ENCODE measurements around the gene XYLT1. TPM values are rescaled to one million over a fixed set of nuclear protein-coding genes. Genes with fewer than 3 reads are reported as not detected.

Gene XYLT1
- total and polyA plus RNA-seq, 7 donors, result 0.67 to 2.5 (median 1.7) TPM

GRCh38 chr16:17062676-17063075, 408.1 kb downstream of the XYLT1 start:
- Histone ChIP-seq H3K9me3 (no peaks in the 10 kb centered on the region), H3K36me3 (ENCODE audit: insufficient read depth in 1 of 2, low read depth in 1 of 2) (no peaks in the 10 kb centered on the region), H3K27ac (no peak overlapping the region), H3K4me1 (no peaks in the 10 kb centered on the region), H3K4me3 (no peak overlapping the region), H3K27me3 (ENCODE audit: insufficient read depth in 3 of 3, low read length in 2 of 3) (no peaks in the 10 kb centered on the region)
- no peak for DNase-seq
- TF ChIP-seq CTCF (IDR thresholded peaks at IDR 0.05), result no peak
- no peak for ATAC-seq
- WGBS, 3 donors, result 66 to 68% (median 67%) methylated on average over 6 of the region's 6 CpGs
- intact Hi-C loops (cut with DNase I), result no loop called here

- TF ChIP-seq CTCF (IDR thresholded peaks at IDR 0.05), result no peak
- Histone ChIP-seq H3K36me3 (ENCODE audit: insufficient read depth in 1 of 2, low read depth in 1 of 2) (no peaks in the 10 kb centered on the region), H3K27ac (no peak overlapping the region), H3K27me3 (ENCODE audit: insufficient read depth in 3 of 3, low read length in 2 of 3) (no peaks in the 10 kb centered on the region), H3K4me3 (no peak overlapping the region), H3K4me1 (no peaks in the 10 kb centered on the region), H3K9me3 (no peaks in the 10 kb centered on the region)
- 85 to 91% (median 90%) methylated on average over 2 of the region's 2 CpGs for WGBS, 3 donors
- intact Hi-C loops (cut with DNase I), result no loop called here
- DNase-seq (no peak), ATAC-seq (no peak)
Measured at GRCh38 chr16:17061326-17061725, 409.4 kb downstream of the XYLT1 start.

- DNase-seq (no peak), ATAC-seq (no peak)
- no peak for TF ChIP-seq CTCF (IDR thresholded peaks at IDR 0.05)
- intact Hi-C loops (cut with DNase I), result no loop called here
- Histone ChIP-seq H3K27me3 (ENCODE audit: insufficient read depth in 3 of 3, low read length in 2 of 3) (no peaks in the 10 kb centered on the region), H3K36me3 (ENCODE audit: insufficient read depth in 1 of 2, low read depth in 1 of 2) (no peaks in the 10 kb centered on the region), H3K27ac (no peak overlapping the region), H3K9me3 (no peaks in the 10 kb centered on the region), H3K4me3 (no peak overlapping the region), H3K4me1 (no peaks in the 10 kb centered on the region)
- 52 to 61% (median 58%) methylated on average over 7 of the region's 7 CpGs for WGBS, 3 donors
Measured at GRCh38 chr16:17058471-17058870, 412.3 kb downstream of the XYLT1 start.

- H3K4me3 ChIP-seq, result no peak overlapping the region
- H3K36me3 ChIP-seq (ENCODE audit: insufficient read depth in 1 of 2, low read depth in 1 of 2), result no peaks in the 10 kb centered on the region
- DNase-seq (no peak), ATAC-seq (no peak)
- H3K4me1 ChIP-seq, result no peaks in the 10 kb centered on the region
- no peak for TF ChIP-seq CTCF (IDR thresholded peaks at IDR 0.05)
- WGBS, 3 donors, result 67 to 82% (median 80%) methylated on average over 1 of the region's 1 CpG
- no peak overlapping the region for H3K27ac ChIP-seq
- no peaks in the 10 kb centered on the region for H3K27me3 ChIP-seq (ENCODE audit: insufficient read depth in 3 of 3, low read length in 2 of 3)
- intact Hi-C loops (cut with DNase I), result no loop called here
- no peaks in the 10 kb centered on the region for H3K9me3 ChIP-seq
Measured at GRCh38 chr16:17056666-17057065, 414.1 kb downstream of the XYLT1 start.

GRCh38 chr16:17053536-17054160, 417.1 kb downstream of the XYLT1 start:
- Histone ChIP-seq H3K9me3 (no peaks in the 10 kb centered on the region), H3K4me3 (no peak overlapping the region), H3K36me3 (ENCODE audit: insufficient read depth in 1 of 2, low read depth in 1 of 2) (no peaks in the 10 kb centered on the region), H3K27me3 (ENCODE audit: insufficient read depth in 3 of 3, low read length in 2 of 3) (no peaks in the 10 kb centered on the region), H3K4me1 (no peaks in the 10 kb centered on the region), H3K27ac (no peak overlapping the region)
- WGBS, 3 donors, result 52 to 63% (median 55%) methylated on average over 4 of the region's 4 CpGs
- no peak for ATAC-seq
- intact Hi-C loops (cut with DNase I), result no loop called here
- no peak for TF ChIP-seq CTCF (IDR thresholded peaks at IDR 0.05)
- DNase-seq, result no peak

Data from psoas muscle (tissue), 8 donors.